ENCODE data around the gene ITSN1.
"Not testable (repeated sequence)": the region's sequence is repeated elsewhere in the genome, so short reads cannot be mapped to it uniquely, and the experiment has no call there.

ITSN1 gene

GRCh38 chr21:33771976-33772375 lies 129.7 kb downstream of the ITSN1 start:
- ATAC-seq (no peak), DNase-seq (no peak)

- DNase-seq (no peak), ATAC-seq (no peak)
Measured at GRCh38 chr21:33774551-33774950, 132.2 kb downstream of the ITSN1 start.

- DNase-seq: no peak
- ATAC-seq: no peak
Measured at GRCh38 chr21:33775100-33775828, 133.0 kb downstream of the ITSN1 start.

GRCh38 chr21:33780631-33781030 lies 138.3 kb downstream of the ITSN1 start:
- DNase-seq (no peak), ATAC-seq (no peak)

- DNase-seq: no peak
- no peak for ATAC-seq
Measured at GRCh38 chr21:33781121-33781520, 138.8 kb downstream of the ITSN1 start.

- ATAC-seq: no peak
- no peak for DNase-seq
Measured at GRCh38 chr21:33783187-33783979, 141.1 kb downstream of the ITSN1 start.

- ATAC-seq: no peak
- no peak for DNase-seq
Measured at GRCh38 chr21:33787431-33787830, 145.1 kb downstream of the ITSN1 start.

GRCh38 chr21:33788438-33788837 lies 146.1 kb downstream of the ITSN1 start:
- not testable (repeated sequence) for ATAC-seq, DNase-seq

- ATAC-seq (no peak), DNase-seq (no peak)
Measured at GRCh38 chr21:33789697-33790096, 147.4 kb downstream of the ITSN1 start.

GRCh38 chr21:33791073-33791472 lies 148.8 kb downstream of the ITSN1 start:
- ATAC-seq (no peak), DNase-seq (no peak)

GRCh38 chr21:33794596-33794995 lies 152.3 kb downstream of the ITSN1 start:
- no peak for ATAC-seq
- DNase-seq: no peak

- DNase-seq: no peak
- no peak for ATAC-seq
Measured at GRCh38 chr21:33797565-33797964, 155.3 kb downstream of the ITSN1 start.

GRCh38 chr21:33799378-33800090 lies 157.2 kb downstream of the ITSN1 start:
- no peak for ATAC-seq
- DNase-seq: no peak

GRCh38 chr21:33800753-33801423 lies 158.6 kb downstream of the ITSN1 start:
- ATAC-seq (no peak), DNase-seq (no peak)

- ATAC-seq: no peak
- no peak for DNase-seq
Measured at GRCh38 chr21:33801424-33802405, 159.4 kb downstream of the ITSN1 start.

- DNase-seq (no peak), ATAC-seq (no peak)
Measured at GRCh38 chr21:33802481-33802880, 160.2 kb downstream of the ITSN1 start.

GRCh38 chr21:33808715-33809367 lies 166.5 kb downstream of the ITSN1 start:
- no peak for ATAC-seq
- no peak for DNase-seq

GRCh38 chr21:33810766-33811165 lies 168.5 kb downstream of the ITSN1 start:
- DNase-seq (no peak), ATAC-seq (no peak)

GRCh38 chr21:33811167-33812010 lies 169.1 kb downstream of the ITSN1 start:
- no peak for ATAC-seq
- no peak for DNase-seq
